Stomach (tissue), 4 donors: ENCODE results near the gene CYP4F22.

Experiments used
- POLR2A ChIP-seq, 4 donors: fragments of 450-650 bp; IDR thresholded peaks; one replicate each; pipeline ENCODE4 v1.6.1; 2016; ENCODE audit warnings: antibody characterized with exemption in 4 of 4, control low read depth in 2 of 4, mild to moderate bottlenecking in 1 of 4, moderate library complexity in 1 of 4
- POLR2AphosphoS5 ChIP-seq, 3 donors: sonication (generic); formaldehyde crosslinking; IDR thresholded peaks; one replicate each; pipeline ENCODE4 v1.6.1; 2016; ENCODE audit warnings: antibody characterized with exemption in 3 of 3
- TF ChIP-seq, protein P1 (sequence below), 7 experiments: fragments of 450-650 bp in 4 of 7; fragments of 200-600 bp in 3 of 7; sonication (generic) in 3 of 7; IDR thresholded peaks; one replicate each; pipeline ENCODE4 v1.5.1; 2016 to 2019; ENCODE audit warnings: antibody characterized with exemption in 7 of 7, control low read depth in 2 of 7, mild to moderate bottlenecking in 1 of 7

DNA sequence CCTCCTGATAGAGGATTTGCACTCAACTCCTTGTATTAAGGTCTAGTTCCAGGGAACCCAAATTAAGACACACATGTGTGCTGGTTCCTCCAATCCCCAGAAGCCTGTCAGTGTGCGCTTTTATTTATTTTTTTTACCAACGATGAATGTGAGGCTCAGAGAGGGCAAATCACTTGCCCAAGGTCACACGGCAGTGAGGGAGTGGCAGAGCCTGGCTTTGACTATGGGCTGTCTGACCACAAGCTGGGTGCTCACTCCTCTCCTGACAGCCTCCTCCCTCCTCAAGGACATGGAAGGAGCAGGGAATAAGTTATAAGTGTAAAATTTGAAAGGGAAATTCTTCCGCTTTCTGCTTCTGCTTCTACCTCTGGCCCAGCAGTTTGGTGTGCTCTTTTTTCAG is 48.9 kb downstream of the CYP4F22 start:
- TF ChIP-seq, protein P1, sequence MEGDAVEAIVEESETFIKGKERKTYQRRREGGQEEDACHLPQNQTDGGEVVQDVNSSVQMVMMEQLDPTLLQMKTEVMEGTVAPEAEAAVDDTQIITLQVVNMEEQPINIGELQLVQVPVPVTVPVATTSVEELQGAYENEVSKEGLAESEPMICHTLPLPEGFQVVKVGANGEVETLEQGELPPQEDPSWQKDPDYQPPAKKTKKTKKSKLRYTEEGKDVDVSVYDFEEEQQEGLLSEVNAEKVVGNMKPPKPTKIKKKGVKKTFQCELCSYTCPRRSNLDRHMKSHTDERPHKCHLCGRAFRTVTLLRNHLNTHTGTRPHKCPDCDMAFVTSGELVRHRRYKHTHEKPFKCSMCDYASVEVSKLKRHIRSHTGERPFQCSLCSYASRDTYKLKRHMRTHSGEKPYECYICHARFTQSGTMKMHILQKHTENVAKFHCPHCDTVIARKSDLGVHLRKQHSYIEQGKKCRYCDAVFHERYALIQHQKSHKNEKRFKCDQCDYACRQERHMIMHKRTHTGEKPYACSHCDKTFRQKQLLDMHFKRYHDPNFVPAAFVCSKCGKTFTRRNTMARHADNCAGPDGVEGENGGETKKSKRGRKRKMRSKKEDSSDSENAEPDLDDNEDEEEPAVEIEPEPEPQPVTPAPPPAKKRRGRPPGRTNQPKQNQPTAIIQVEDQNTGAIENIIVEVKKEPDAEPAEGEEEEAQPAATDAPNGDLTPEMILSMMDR (IDR thresholded peaks at IDR 0.05) = no peak
- TF ChIP-seq POLR2AphosphoS5 (IDR thresholded peaks at IDR 0.05) (no peak), POLR2A (IDR thresholded peaks at IDR 0.05) (no peak)
